Activated CD8-positive, alpha-beta T cell treated with anti-CD3 and anti-CD28 coated beads, Interleukin-2, amount 10 ng/mL, durations not matched to agents 7 days and 5 days (primary cell): Measurements from ENCODE around the gene ARFGEF2. TPM values are rescaled to one million over a fixed set of nuclear protein-coding genes. Genes with fewer than 3 reads are reported as not detected.
"Not testable (repeated sequence)": the region's sequence is repeated elsewhere in the genome, so short reads cannot be mapped to it uniquely, and the experiment has no call there.

Experiments used
- ATAC-seq: fragments of 150-1000 bp; cut with Tn5 transposase; one replicate; pipeline ENCODE4 v1.10.0; 2021; ENCODE audit warnings: moderate library complexity
- CTCF ChIA-PET: fragments of 350-600 bp; sonication (Branson Sonifier 250); formaldehyde crosslinking; loops from one replicate; lab custom pipeline; 2021; ENCODE audit warnings: antibody characterized with exemption; lab: Charles Lee
- POLR2A ChIA-PET: fragments of 350-600 bp; sonication (Branson Sonifier 250); formaldehyde crosslinking; loops from one replicate; lab custom pipeline; 2021; ENCODE audit warnings: antibody characterized with exemption; lab: Charles Lee
- DNase-seq: peaks from one replicate; pipeline ENCODE4 v3.0.0-alpha.2; 2020
- H3K27ac Mint-ChIP-seq: one replicate; pipeline ENCODE4 v1.8.0; 2021; ENCODE audit warnings: mild to moderate bottlenecking, mixed read lengths
- H3K27me3 Mint-ChIP-seq: one replicate; pipeline ENCODE4 v1.8.0; 2021; ENCODE audit warnings: low read depth, mixed read lengths
- H3K36me3 Mint-ChIP-seq: one replicate; pipeline ENCODE4 v1.8.0; 2021; ENCODE audit warnings: low read depth, mixed read lengths
- H3K4me1 Mint-ChIP-seq: one replicate; pipeline ENCODE4 v1.8.0; 2021; ENCODE audit warnings: low read depth, mixed read lengths
- H3K4me3 Mint-ChIP-seq: one replicate; pipeline ENCODE4 v1.8.0; 2021; ENCODE audit warnings: mild to moderate bottlenecking, mixed read lengths
- H3K9me3 Mint-ChIP-seq: one replicate; pipeline ENCODE4 v1.8.0; 2022; ENCODE audit warnings: mixed read lengths; ENCODE audit not compliant: insufficient read depth
- total RNA-seq, 2 experiments: library from RNA; stranded (reverse); gene quantifications; one replicate each; pipeline ENCODE4 v1.2.3, GENCODE V29; 2021

ARFGEF2 gene
- total RNA-seq, 2 experiments from 2014 or later, result 19.1 to 20.1 TPM

DNA sequence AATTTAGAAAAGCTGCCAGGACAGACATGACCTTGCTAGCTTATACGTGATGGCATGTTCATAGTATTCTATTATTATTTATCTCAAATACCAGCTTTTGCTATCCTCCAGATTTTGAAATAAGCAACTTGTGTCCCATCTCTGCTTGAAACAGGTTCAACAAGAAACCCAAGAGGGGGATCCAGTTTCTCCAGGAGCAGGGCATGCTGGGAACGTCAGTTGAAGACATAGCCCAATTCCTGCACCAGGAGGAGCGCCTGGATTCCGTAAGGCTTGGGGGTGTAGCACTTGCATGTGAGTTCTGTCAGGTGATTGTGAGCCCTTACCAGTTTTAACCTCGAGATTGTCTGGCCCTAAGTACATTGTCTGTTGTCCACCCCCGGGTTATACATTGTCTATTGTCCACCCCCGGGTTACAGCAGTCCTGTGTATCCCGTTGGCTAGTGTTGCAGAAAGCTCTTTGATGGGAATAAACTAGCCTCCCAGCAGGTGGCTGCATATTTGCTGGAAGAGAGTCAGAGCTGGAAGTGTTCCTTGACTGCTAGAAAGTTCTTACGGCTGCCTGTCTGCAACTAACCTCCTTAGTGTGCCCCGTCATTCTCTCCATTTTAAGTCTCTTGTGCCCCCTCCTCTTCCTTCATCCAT, 63.2 kb downstream of the ARFGEF2 start:
- no peak overlapping the region for H3K4me3 Mint-ChIP-seq
- no peaks in the 10 kb centered on the region for H3K4me1 Mint-ChIP-seq
- H3K9me3 Mint-ChIP-seq, result no peaks in the 10 kb centered on the region
- ChIA-PET CTCF (no interaction called here), POLR2A (no interaction called here)
- no peak for ATAC-seq
- peaks cover 45% of the 10 kb centered on the region for H3K36me3 Mint-ChIP-seq
- DNase-seq, result no peak
- H3K27ac Mint-ChIP-seq, result no peak overlapping the region
- no peaks in the 10 kb centered on the region for H3K27me3 Mint-ChIP-seq

DNA sequence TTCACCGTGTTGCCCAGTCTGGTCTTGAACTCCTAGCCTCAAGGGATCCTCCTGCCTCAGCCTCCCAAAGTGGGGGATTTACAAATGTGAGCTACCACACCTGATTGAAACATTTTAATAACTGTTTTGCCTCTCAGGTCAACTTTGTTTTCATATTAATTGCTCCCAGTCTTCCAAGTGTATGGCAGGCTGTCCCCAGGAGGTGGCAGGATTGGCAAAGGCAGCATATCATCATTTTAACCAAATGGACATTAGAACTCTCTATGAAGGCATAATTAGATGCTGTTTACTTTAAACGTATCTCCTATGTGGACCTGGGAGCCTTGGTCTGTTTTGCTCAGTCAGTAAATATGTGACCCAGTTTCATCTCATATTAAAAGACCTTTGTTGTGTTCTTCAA, 65.4 kb downstream of the ARFGEF2 start:
- Mint-ChIP-seq H3K4me3 (no peak overlapping the region), H3K27me3 (no peaks in the 10 kb centered on the region), H3K9me3 (no peaks in the 10 kb centered on the region), H3K27ac (no peak overlapping the region), H3K4me1 (peaks cover 1% of the 10 kb centered on the region), H3K36me3 (peaks cover 43% of the 10 kb centered on the region)
- ChIA-PET CTCF (interaction anchor here (1.0 to 1.7 kb wide), 5 partner anchors 15 to 329 kb away, joined by 3 to 6 read pairs (median 4); no protein-coding TSS in a partner anchor), POLR2A (no interaction called here)
- no peak for DNase-seq
- ATAC-seq, result no peak

DNA sequence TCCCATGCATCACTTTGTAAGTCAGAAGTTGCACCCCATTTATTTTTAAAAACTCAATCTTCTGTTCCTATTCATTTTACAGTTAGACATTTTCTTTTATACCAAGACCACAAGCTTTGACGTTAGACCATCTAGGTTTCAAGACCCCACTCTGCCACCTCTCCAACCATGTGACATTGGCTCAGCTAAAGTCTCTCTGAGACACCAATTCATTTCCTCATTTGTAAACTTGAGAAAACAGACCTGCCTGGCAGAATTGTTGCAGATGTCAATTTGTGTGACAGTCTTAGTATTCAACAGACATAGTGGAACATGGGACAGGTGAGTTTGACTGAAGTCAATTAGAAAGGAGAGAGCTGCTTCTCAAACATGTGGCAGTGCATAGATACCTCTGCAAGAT, 69.0 kb downstream of the ARFGEF2 start:
- Mint-ChIP-seq H3K36me3 (peaks cover 36% of the 10 kb centered on the region), H3K4me1 (peaks cover 2% of the 10 kb centered on the region), H3K4me3 (no peak overlapping the region), H3K27me3 (no peaks in the 10 kb centered on the region), H3K9me3 (no peaks in the 10 kb centered on the region), H3K27ac (no peak overlapping the region)
- DNase-seq (no peak), ATAC-seq (no peak)
- ChIA-PET CTCF (no interaction called here), POLR2A (interaction anchor here (0.6 kb wide), 1 partner anchor 1510 kb away, joined by 3 read pairs; no protein-coding TSS in a partner anchor)

DNA sequence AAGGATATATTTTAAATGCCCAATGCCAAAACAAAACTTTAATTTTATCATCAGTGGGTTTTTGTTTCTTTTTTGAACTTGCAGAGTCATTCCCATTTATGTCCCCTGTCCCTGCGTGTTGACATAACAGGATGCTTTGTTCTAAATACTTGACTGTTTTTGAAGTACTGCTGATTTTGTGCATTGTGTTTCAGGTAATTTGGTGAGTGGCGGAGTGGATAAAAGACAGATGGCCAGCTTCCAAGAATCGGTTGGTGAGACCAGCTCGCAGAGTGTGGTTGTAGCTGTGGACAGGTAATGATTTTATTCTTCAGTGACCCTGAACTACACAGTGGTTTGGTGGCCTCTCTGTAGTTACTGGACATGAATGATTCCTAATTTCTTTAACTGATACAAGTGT, 74.1 kb downstream of the ARFGEF2 start:
- no peak for ATAC-seq
- CTCF ChIA-PET, result no interaction called here
- Mint-ChIP-seq H3K4me3 (no peak overlapping the region), H3K4me1 (peaks cover 2% of the 10 kb centered on the region), H3K27me3 (no peaks in the 10 kb centered on the region), H3K36me3 (peaks cover 46% of the 10 kb centered on the region), H3K9me3 (no peaks in the 10 kb centered on the region), H3K27ac (peak overlapping the region; percentile 16)
- POLR2A ChIA-PET, result no interaction called here
- no peak for DNase-seq

DNA sequence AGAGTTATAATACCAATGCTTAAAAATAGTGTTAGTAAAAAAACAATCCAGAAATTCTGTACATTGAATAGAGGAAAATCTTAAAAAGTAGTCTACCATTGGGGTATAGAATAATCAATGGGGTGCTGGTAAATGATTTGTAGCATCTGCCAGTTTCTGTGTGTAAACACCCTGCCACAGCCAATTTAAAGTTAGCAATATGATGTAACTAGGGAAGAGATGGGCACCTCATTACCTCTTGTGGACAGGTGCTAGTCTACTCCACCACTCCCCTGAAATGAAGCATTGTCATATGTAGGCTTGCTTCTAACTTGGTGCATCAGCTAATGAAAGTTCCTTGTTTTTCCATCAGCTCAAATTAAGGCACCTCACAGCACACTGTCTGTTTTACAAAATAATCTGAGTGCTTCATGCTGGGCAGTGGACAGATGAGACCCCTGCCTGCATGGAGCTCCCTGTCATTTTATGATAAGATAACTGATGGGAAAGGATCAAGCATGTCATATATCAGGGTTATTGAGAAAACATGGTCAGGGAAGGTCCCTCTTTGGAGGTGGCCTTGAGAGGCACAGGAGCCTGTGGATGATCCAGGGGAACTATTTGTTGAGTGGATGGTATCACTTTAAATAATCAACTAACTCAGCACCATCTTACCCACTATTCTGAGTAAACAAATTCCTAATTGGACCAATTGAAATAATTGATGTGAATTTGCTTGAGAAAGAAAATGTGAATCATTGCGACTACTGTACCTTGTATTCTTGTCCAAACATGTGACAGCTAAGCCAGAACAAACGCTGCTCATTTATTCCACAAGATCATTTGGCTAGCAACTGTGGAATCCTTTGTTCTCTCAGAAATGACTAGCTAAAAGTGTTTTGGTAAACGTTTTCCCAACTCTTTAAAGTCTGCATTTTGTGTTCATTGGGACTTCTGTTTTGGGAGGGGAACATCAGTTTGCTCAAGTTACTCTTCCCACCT, 78.7 kb downstream of the ARFGEF2 start:
- ATAC-seq, result no peak
- Mint-ChIP-seq H3K4me3 (no peak overlapping the region), H3K36me3 (peaks cover 28% of the 10 kb centered on the region), H3K27me3 (no peaks in the 10 kb centered on the region), H3K27ac (no peak overlapping the region), H3K4me1 (no peaks in the 10 kb centered on the region), H3K9me3 (no peaks in the 10 kb centered on the region)
- ChIA-PET CTCF (no interaction called here), POLR2A (no interaction called here)
- DNase-seq, result no peak

DNA sequence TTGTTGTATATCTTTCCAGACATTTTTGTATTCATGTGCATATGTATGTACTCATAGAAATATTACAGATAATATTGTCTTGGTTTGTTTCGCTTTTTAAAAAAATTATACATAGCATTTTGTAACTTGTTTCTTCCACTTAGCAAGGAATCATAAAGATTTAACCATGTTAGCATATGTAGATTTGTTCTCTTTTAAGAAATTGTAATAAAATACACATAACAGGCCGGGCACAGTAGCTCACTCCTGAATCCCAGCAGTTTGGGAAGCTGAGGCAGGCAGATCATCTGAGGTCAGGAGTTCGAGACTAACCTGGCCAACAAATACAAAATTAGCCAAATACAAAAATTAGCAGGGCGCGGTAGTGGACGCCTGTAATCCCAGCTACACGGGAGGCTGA, 80.2 kb downstream of the ARFGEF2 start:
- Mint-ChIP-seq H3K4me1 (no peaks in the 10 kb centered on the region), H3K4me3 (no peak overlapping the region), H3K9me3 (no peaks in the 10 kb centered on the region), H3K36me3 (peaks cover 28% of the 10 kb centered on the region), H3K27ac (no peak overlapping the region), H3K27me3 (no peaks in the 10 kb centered on the region)
- no peak for DNase-seq
- ATAC-seq, result no peak
- CTCF ChIA-PET, result interaction anchor here (1.6 kb wide), 1 partner anchor 14 kb away, joined by 4 read pairs; no protein-coding TSS in a partner anchor
- POLR2A ChIA-PET, result no interaction called here

DNA sequence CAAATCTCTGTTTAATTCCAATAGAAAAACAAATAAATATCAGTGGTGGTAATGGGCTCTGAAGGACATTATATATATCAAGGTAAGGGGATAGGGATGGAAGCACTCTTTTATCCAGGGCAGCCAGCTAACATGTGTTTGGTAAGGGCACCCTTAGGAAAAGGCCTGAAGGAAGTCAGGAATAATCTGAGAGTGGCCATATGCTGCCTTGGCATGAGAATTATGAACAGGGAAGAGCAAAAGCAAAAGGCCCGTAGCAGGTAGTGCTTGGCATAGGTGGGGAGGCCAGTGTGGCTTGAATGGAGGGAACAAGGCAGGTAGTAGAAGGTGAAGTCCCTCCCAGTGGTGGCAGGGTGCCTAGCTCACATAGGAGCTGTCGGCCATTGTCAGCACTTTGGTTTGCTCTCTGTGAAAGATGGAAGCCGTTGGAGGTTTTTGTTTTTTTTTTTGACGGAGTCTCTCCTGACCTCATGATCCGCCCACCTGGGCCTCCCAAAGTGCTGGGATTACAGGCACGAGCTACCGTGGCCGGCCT, 85.0 kb downstream of the ARFGEF2 start:
- Mint-ChIP-seq H3K4me3 (no peak overlapping the region), H3K27me3 (no peaks in the 10 kb centered on the region), H3K27ac (no peak overlapping the region), H3K9me3 (no peaks in the 10 kb centered on the region), H3K4me1 (no peaks in the 10 kb centered on the region), H3K36me3 (peaks cover 20% of the 10 kb centered on the region)
- DNase-seq (no peak), ATAC-seq (no peak)
- POLR2A ChIA-PET, result no interaction called here
- CTCF ChIA-PET, result no interaction called here

DNA sequence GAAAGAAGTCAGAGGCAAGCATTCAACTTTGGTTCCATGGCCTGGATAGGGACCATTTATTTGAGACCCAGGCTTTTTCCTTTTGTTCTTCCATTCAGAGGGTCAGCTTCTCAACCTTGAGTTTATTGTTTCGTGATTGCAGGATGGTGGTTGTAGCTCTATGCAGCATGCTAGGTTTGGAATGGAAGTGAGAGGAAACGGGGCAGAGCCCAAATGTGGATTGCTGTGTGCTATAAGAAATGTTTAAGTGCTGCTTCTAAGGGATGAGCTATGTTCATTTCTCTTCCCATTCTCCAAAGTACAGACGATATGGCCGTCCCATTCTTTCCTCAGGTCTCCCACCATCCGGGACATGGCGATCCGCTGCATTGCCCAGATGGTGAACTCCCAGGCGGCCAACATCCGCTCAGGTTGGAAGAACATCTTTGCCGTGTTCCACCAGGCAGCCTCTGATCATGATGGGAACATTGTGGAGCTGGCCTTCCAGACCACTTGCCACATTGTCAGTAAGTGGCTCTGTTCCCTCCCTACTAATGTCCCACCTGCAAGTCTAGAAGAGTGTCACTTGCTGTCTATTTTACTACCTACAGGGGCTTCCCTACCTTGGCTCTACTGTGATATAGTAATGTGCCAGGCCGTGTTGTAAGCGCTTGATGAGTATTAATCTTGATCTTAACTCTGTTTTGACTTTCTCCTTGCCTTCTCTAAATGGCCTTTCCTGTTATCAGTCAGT, 88.6 kb downstream of the ARFGEF2 start:
- ATAC-seq (no peak), DNase-seq (no peak)
- H3K4me1 Mint-ChIP-seq, result no peaks in the 10 kb centered on the region
- no peak overlapping the region for H3K27ac Mint-ChIP-seq
- POLR2A ChIA-PET, result interaction anchor here (0.8 kb wide), 1 partner anchor 43 kb away, joined by 3 read pairs; no protein-coding TSS in a partner anchor
- H3K36me3 Mint-ChIP-seq, result peaks cover 28% of the 10 kb centered on the region
- H3K9me3 Mint-ChIP-seq, result no peaks in the 10 kb centered on the region
- no peaks in the 10 kb centered on the region for H3K27me3 Mint-ChIP-seq
- H3K4me3 Mint-ChIP-seq, result no peak overlapping the region
- CTCF ChIA-PET, result no interaction called here

DNA sequence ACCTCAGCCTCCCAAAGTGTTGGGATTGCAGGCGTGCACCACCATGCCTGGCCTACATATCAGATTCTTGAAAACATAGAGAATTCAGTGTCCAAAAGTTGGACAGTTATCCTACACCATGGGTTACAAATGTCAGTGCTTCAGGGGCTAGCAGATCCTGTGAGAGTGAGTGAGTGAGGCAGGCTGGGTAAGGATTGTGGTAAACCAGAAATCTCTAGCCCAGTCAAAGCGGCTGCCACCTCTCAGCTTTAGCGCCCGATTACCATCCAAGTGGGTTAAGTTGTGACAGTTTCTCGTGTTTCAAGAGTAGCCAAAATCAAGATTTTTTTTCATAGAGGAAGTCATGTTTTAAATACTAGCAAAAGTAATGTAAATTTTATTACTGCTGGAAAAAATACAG, 102.7 kb downstream of the ARFGEF2 start:
- no peaks in the 10 kb centered on the region for H3K4me1 Mint-ChIP-seq
- DNase-seq (no peak), ATAC-seq (no peak)
- no peaks in the 10 kb centered on the region for H3K9me3 Mint-ChIP-seq
- CTCF ChIA-PET, result no interaction called here
- H3K4me3 Mint-ChIP-seq, result no peak overlapping the region
- POLR2A ChIA-PET, result interaction anchor here (1.2 kb wide), 1 partner anchor 22 kb away, joined by 3 read pairs; the partner anchor contains the start of gene CSE1L
- H3K36me3 Mint-ChIP-seq, result peaks cover 31% of the 10 kb centered on the region
- no peak overlapping the region for H3K27ac Mint-ChIP-seq
- no peaks in the 10 kb centered on the region for H3K27me3 Mint-ChIP-seq

DNA sequence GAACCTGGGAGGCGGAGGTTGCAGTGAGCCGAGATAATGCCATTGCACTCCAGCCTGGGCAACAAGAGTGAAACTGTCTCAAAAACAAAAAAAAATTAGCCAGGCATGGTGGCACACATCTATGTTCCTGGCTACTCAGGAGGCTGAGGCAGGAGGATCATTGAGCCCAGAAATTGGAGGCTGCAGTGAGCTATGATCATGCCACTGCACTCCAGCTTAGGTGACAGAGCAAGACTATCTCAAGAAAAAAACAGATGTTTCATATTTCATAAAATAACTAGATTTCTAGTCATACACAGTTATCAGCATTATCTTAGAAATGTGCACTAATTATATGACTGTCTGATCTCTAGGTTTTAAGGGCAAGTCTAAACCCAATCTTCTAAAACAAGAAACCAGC, 106.7 kb downstream of the ARFGEF2 start:
- CTCF ChIA-PET, result interaction anchor here (0.7 to 2.0 kb wide), 5 partner anchors 13 to 189 kb away, joined by 3 to 9 read pairs (median 4); partner anchors contain the start of gene CSE1L
- H3K9me3 Mint-ChIP-seq, H3K4me1 Mint-ChIP-seq, POLR2A ChIA-PET, H3K4me3 Mint-ChIP-seq, H3K27ac Mint-ChIP-seq, DNase-seq, ATAC-seq, H3K27me3 Mint-ChIP-seq: not testable (repeated sequence)
- peaks cover 27% of the 10 kb centered on the region for H3K36me3 Mint-ChIP-seq

DNA sequence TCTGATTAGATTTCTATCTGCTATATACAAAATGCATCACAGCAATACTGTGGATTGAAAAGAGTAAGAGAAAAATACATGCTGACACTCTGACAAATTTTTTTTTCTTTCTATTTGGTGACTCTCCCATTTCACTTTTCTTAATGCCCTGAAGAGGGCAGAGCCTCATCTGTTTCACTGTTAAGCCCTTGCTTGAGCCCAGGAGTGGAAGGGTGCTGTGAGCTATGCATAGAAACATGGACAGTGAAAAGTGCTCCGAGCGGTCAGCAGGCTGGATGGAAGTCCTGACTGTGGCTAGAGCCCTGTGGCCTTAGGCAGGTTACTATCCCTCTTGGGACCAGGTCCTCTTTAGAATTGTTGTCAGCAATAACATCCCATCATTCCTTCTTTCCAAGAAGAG, 107.2 kb downstream of the ARFGEF2 start:
- H3K27ac Mint-ChIP-seq, result no peak overlapping the region
- ChIA-PET CTCF (interaction anchor here (0.6 to 2.0 kb wide), 8 partner anchors 9 to 189 kb away, joined by 3 to 9 read pairs (median 4); partner anchors contain the start of gene CSE1L), POLR2A (no interaction called here)
- no peaks in the 10 kb centered on the region for H3K27me3 Mint-ChIP-seq
- peaks cover 30% of the 10 kb centered on the region for H3K36me3 Mint-ChIP-seq
- ATAC-seq (peak; percentile 60), DNase-seq (no peak)
- no peak overlapping the region for H3K4me3 Mint-ChIP-seq
- H3K4me1 Mint-ChIP-seq, result no peaks in the 10 kb centered on the region
- no peaks in the 10 kb centered on the region for H3K9me3 Mint-ChIP-seq
